ENCODE measurements around the gene PTPRC. TPM values are rescaled to one million over a fixed set of nuclear protein-coding genes. Genes with fewer than 3 reads are reported as not detected.

PTPRC gene
- total and polyA plus RNA-seq, 2 donors (not counting 3 experiments of a cell fraction or from before 2014, with no cell fraction given), result not detected

- Histone ChIP-seq H3K4me1 (ENCODE audit: control insufficient read depth, extremely low read depth, insufficient read depth, low read length) (peaks cover 9% of the 10 kb centered on the region), H2AFZ (ENCODE audit: low read depth, low read length) (no peak overlapping the region), H3K79me2 (ENCODE audit: control insufficient read depth, insufficient read depth, low read length) (no peaks in the 10 kb centered on the region), H3K4me3 (replicated peaks in 1 of 3; ENCODE audit: insufficient read depth in 1 of 3, low read depth in 1 of 3, low read length in 3 of 3) (no peak overlapping the region), H3K27ac (ENCODE audit: insufficient read depth, low read depth, low read length) (no peak overlapping the region), H4K20me1 (replicated peaks; ENCODE audit: control insufficient read depth, extremely low read depth, insufficient read depth, low read length) (no peaks in the 10 kb centered on the region), H3K9me3 (replicated peaks; ENCODE audit: control insufficient read depth, insufficient read depth, low read length) (no peaks in the 10 kb centered on the region), H3K4me2 (ENCODE audit: insufficient read depth, low read length) (no peak overlapping the region), H3K9me1 (replicated peaks; ENCODE audit: control insufficient read depth, extremely low read depth, insufficient read depth, low read length) (no peaks in the 10 kb centered on the region), H3K36me3 (ENCODE audit: control insufficient read depth in 2 of 2, extremely low read depth in 1 of 2, insufficient read depth in 2 of 2, low read length in 2 of 2) (no peaks in the 10 kb centered on the region), H3K27me3 (ENCODE audit: control insufficient read depth in 2 of 2, insufficient read depth in 2 of 2, low read length in 2 of 2) (no peaks in the 10 kb centered on the region), H3K9ac (replicated peaks; ENCODE audit: extremely low read depth, insufficient read depth, low read length) (no peak overlapping the region)
- ChIA-PET CTCF (no interaction called here), POLR2A (no interaction called here)
- DNase-seq (ENCODE audit: low read depth, low spot score), result no peak
- no TSS peak for BruUV-seq (replicated peaks)
- no peak for FAIRE-seq
- TF ChIP-seq, protein P1, sequence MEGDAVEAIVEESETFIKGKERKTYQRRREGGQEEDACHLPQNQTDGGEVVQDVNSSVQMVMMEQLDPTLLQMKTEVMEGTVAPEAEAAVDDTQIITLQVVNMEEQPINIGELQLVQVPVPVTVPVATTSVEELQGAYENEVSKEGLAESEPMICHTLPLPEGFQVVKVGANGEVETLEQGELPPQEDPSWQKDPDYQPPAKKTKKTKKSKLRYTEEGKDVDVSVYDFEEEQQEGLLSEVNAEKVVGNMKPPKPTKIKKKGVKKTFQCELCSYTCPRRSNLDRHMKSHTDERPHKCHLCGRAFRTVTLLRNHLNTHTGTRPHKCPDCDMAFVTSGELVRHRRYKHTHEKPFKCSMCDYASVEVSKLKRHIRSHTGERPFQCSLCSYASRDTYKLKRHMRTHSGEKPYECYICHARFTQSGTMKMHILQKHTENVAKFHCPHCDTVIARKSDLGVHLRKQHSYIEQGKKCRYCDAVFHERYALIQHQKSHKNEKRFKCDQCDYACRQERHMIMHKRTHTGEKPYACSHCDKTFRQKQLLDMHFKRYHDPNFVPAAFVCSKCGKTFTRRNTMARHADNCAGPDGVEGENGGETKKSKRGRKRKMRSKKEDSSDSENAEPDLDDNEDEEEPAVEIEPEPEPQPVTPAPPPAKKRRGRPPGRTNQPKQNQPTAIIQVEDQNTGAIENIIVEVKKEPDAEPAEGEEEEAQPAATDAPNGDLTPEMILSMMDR (IDR thresholded peaks at IDR 0.05; ENCODE audit: extremely low read depth in 1 of 2, insufficient read depth in 1 of 2, low read depth in 1 of 2, low read length in 2 of 2), result no peak
- TF ChIP-seq EZH2 (IDR thresholded peaks at IDR 0.05; ENCODE audit: borderline replicate concordance, low read depth, low read length, severe bottlenecking), result no peak
- TF ChIP-seq POLR2A (IDR thresholded peaks at IDR 0.05; ENCODE audit: low read depth, low read length), result no peak
- no peak for TF ChIP-seq GATA2 (IDR thresholded peaks at IDR 0.05; ENCODE audit: insufficient read depth, insufficient read length, low read depth, low read length)
- TF ChIP-seq MYC (IDR thresholded peaks at IDR 0.05; ENCODE audit: low read depth, low read length), result no peak
- TF ChIP-seq JUN (IDR thresholded peaks at IDR 0.05; ENCODE audit: borderline replicate concordance, insufficient read depth, insufficient read length, low read depth), result no peak
- no peak for TF ChIP-seq FOS (IDR thresholded peaks at IDR 0.05; ENCODE audit: borderline replicate concordance, insufficient read depth, low read length)
- TF ChIP-seq POLR2AphosphoS5 (IDR thresholded peaks at IDR 0.05; ENCODE audit: insufficient read depth, low read depth, low read length), result no peak
- intact Hi-C loops (cut with micrococcal nuclease), result loop anchor here (10.0 kb wide), 3 partner anchors 325 to 1275 kb away; no protein-coding TSS in a partner anchor
- dilution Hi-C loops (cut with MboI; ENCODE audit: extremely low pct_ligation_motif_present, low sequenced_read_pairs), result no loop called here
Measured at GRCh38 chr1:198679535-198680173, 40.8 kb downstream of the PTPRC start.
